BJ (cell line): ENCODE data around the gene HCCS. TPM values are rescaled to one million over a fixed set of nuclear protein-coding genes. Genes with fewer than 3 reads are reported as not detected.

Experiments
- CTCF ChIA-PET: fragments of 350-600 bp; formaldehyde crosslinking; extraction: SDS; loops from one replicate; lab custom pipeline; 2021; ENCODE audit warnings: antibody characterized with exemption, inconsistent platforms; lab: Yijun Ruan, JAX
- POLR2A ChIA-PET: fragments of 300-600 bp; sonication (Branson Sonifier 250); formaldehyde crosslinking; extraction: SDS; loops from one replicate; lab custom pipeline; 2021; ENCODE audit warnings: antibody characterized with exemption; lab: Charles Lee
- DNase-seq: peaks from one replicate; pipeline ENCODE4 v3.0.0-alpha.2; 2011; ENCODE audit warnings: low read depth
- H3K27me3 ChIP-seq: 2 replicates; pipeline ENCODE4 v1.6.0; 2011; ENCODE audit warnings: low read length; ENCODE audit not compliant: control insufficient read depth, insufficient read depth
- H3K36me3 ChIP-seq: 2 replicates; pipeline ENCODE4 v1.5.1; 2011; ENCODE audit warnings: low read length; ENCODE audit not compliant: control insufficient read depth, insufficient read depth
- H3K4me3 ChIP-seq: 2 replicates; pipeline ENCODE4 v1.5.1; 2011; ENCODE audit warnings: low read depth, mild to moderate bottlenecking, control low read depth, low read length
- CTCF ChIP-seq: IDR thresholded peaks from 2 replicates; pipeline ENCODE4 v1.5.1; 2011; ENCODE audit warnings: low read depth, mild to moderate bottlenecking, control low read depth, inconsistent platforms, low read length, moderate library complexity; ENCODE audit not compliant: insufficient read depth
- polyA plus RNA-seq: library from polyadenylated mRNA; depleted of rRNA; stranded (reverse); fragments of >200 nt; gene quantifications from 2 replicates; pipeline ENCODE4 v1.2.3, GENCODE V29; 2011; rRNA removed
- small RNA-seq: library from RNA; depleted of rRNA; stranded (forward); fragments of <200 nt; gene quantifications from one replicate; pipeline ENCODE3, GENCODE V24; 2012; ENCODE audit warnings: low replicate concordance, low read depth; ENCODE audit not compliant: insufficient read length

HCCS gene
- polyA plus RNA-seq, 1 experiment = 18.9 TPM

GRCh38 chrX:11151799-11152559, 40.8 kb downstream of the HCCS start:
- H3K4me3 ChIP-seq = no peak overlapping the region
- ChIA-PET CTCF (interaction anchor here (1.2 kb wide), 1 partner anchor 15 kb away, joined by 3 read pairs; no protein-coding TSS in a partner anchor), POLR2A (no interaction called here)
- no peak for TF ChIP-seq CTCF
- H3K27me3 ChIP-seq = no peaks in the 10 kb centered on the region
- DNase-seq = no peak
- H3K36me3 ChIP-seq = no peaks in the 10 kb centered on the region

GRCh38 chrX:11159149-11159548, 48.0 kb downstream of the HCCS start:
- Histone ChIP-seq H3K27me3 (no peaks in the 10 kb centered on the region), H3K36me3 (no peaks in the 10 kb centered on the region), H3K4me3 (no peak overlapping the region)
- CTCF ChIA-PET = interaction anchor here (0.9 kb wide), 1 partner anchor 372 kb away, joined by 3 read pairs; no protein-coding TSS in a partner anchor
- POLR2A ChIA-PET = interaction anchor here (0.7 kb wide), 1 partner anchor 22 kb away, joined by 3 read pairs; no protein-coding TSS in a partner anchor
- no peak for TF ChIP-seq CTCF
- DNase-seq = no peak

GRCh38 chrX:11164433-11164832, 53.3 kb downstream of the HCCS start:
- Histone ChIP-seq H3K4me3 (no peak overlapping the region), H3K36me3 (no peaks in the 10 kb centered on the region), H3K27me3 (no peaks in the 10 kb centered on the region)
- ChIA-PET CTCF (no interaction called here), POLR2A (no interaction called here)
- DNase-seq = no peak
- no peak for TF ChIP-seq CTCF

- H3K4me3 ChIP-seq = no peak overlapping the region
- DNase-seq = no peak
- H3K27me3 ChIP-seq = no peaks in the 10 kb centered on the region
- no peak for TF ChIP-seq CTCF
- ChIA-PET POLR2A (no interaction called here), CTCF (interaction anchor here (0.9 kb wide), 1 partner anchor 17 kb away, joined by 3 read pairs; no protein-coding TSS in a partner anchor)
- no peaks in the 10 kb centered on the region for H3K36me3 ChIP-seq
Observed at GRCh38 chrX:11171956-11172355, 60.8 kb downstream of the HCCS start.

GRCh38 chrX:11172415-11172814, 61.3 kb downstream of the HCCS start:
- no peak for TF ChIP-seq CTCF
- CTCF ChIA-PET = interaction anchor here (0.6 to 0.9 kb wide), 2 partner anchors 16 to 586 kb away, joined by 3 read pairs; no protein-coding TSS in a partner anchor
- H3K4me3 ChIP-seq = no peak overlapping the region
- POLR2A ChIA-PET = no interaction called here
- H3K36me3 ChIP-seq = no peaks in the 10 kb centered on the region
- no peaks in the 10 kb centered on the region for H3K27me3 ChIP-seq
- no peak for DNase-seq

Small RNAs within 50 kb of the gene (small RNA-seq; reads per million reads assigned to genes)
- gene RF00019 (not detected), gene RF02271 (not detected)

Other genes starting within 250 kb of the HCCS start
- gene AMELX, start 182.1 kb downstream of the HCCS start, polyA plus RNA-seq = not detected in 2 replicates